ENCODE data around the gene DCAF5.
A peak's percentile ranks its signal among the peaks of the same experiment; 100 is the strongest.

Gene DCAF5

DNA sequence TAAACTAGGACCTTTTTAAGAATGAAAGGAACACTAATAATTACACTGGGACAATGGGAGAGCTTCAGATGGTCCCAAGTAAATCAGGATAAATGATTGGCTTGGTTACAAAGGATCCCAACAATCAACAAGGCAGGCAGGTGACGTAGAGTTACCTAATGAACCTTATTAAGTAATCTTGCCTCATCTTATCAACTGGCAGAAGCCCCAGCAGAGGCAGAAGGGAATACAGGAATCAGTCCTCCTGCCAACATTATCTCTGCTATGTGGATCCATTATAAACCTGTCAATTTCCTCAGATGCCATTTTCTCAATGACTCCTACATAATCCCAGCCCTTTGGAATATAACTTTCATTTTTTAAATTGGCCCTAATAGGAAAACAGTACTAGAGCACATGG lies 11.4 kb downstream of the DCAF5 start:
- no peak for DNase-seq (ENCODE audit: low read depth, low spot score)

DNA sequence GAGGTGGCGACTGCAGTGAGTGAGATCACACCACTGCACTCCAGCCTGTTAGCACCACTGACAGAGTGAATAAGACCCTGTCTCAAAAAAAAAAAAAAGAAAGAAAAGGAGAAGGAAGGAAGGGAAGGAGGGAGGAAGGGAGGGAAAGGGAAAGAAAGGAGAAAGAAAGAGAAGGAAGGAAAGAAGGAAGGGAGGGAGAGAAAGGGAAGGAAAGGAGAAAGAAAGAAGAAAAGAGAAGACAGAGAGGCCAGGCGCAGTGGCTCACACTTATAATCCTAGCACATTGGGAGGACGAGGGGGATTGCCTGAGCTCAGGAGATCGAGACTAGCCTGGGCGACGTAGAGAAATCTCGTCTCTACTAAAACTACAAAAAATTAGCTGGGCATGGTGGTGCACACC lies 13.2 kb downstream of the DCAF5 start:
- DNase-seq (ENCODE audit: low read depth, low spot score), result no peak

DNA sequence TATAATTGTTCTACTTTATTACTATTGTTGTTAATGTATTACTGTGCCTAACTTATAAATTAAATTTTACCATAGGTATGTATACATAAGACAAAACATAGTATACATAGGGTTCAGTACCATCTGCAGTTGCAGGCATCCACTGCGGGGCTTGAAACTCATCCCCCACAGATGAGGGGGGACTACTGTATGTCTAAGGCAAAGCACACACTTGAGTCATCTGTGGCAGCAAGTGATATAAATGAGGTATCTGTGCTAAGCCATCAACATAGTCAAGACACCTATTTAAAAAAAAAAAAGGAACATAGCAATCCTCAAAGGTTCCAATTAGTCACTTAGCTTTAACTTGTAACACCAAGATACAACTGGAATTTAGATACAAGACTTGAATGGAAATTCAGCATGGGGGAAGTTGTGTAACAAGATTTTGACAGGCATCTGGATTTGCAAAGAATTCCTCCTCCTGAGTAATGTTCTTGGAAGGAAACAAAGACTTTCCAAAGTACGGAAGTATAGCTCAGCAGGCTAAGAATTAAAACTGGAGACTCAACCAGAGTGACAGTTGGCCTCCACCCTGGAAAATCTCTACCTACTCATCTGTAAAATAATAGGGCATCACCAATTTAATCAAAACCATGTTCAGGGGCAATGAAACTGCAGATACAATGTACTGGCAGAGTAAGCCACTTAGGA lies 14.9 kb downstream of the DCAF5 start:
- peak; percentile 81 for DNase-seq (ENCODE audit: low read depth, low spot score)

DNA sequence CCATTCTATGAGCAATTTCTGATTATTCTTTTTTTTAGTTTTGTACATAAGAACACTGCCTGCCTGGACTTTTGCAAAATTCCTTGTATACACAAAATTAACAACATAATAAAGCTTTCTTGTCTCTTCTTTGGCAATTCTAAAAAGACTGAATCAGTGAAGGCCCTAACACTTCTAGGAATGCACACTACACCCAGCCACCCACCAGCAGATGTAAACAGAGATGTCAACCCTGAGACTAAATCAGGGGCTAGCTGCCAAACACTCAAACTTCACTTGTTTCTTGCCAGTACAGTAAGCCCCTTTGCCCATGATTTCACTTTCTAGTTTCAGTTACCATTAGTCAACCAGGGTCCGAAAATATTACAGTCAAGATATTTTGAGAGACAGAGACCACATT lies 15.5 kb downstream of the DCAF5 start:
- DNase-seq (ENCODE audit: low read depth, low spot score), result peak; percentile 44

DNA sequence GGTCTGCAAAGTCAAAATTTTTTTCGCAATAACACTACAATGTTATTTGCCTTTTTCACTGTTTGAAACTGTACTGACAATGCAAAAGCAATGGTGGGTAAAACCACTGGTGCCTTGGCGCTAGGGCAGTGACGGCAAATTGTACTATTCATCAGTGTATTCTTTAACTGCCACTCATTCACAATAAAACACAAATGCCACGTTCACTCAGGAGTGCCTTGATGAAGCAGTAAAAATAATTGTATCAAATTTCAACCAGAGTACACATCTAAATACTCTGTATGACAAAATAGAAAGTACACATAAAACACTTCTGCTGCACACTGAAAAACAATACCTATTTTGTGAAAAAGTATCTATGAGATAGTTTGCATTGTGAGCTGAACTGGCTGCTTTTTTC lies 17.8 kb downstream of the DCAF5 start:
- no peak for DNase-seq (ENCODE audit: low read depth, low spot score)

DNA sequence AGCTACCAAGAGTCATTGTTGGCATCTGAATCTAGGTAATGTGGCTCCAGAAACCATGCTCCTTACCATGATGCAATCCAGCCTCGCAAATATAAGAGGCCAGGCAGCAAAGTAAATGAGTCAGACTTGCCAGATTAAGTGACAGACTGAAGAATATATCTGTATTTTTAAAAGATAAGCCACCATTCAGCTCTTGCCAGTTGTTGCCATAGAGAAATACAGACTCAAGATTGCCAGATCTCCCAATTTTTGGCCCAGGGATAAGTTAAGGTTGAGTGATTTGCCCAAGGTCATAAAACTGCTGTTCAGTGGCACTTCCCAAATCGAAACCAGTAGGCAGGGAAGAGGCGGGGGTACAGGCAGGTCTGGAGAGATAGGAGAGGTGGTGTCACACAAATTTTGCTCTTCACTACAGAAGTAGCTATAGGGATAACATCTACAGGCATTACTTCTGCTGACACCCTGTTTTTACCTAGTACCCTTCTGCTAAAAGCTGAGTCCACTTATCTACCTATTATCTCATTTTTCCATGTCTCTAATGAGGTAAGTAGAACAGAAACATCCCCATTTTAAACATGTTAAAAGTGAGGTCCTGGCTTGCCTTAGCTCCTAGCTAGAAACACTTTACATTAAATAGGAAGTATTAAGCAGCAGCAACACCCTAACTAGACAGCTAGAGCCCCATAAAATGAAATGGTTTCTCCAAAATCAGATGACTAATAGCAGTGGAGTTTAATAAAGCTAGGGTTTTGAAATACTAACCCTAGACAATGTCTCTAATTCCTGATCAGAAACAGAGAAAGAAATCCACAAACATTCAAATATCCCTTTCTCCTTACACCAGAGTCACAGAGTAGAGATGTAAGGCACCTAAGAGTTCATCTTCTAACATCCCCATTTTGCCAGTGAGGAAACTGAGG lies 19.5 kb downstream of the DCAF5 start:
- DNase-seq (ENCODE audit: low read depth, low spot score), result peak; percentile 77

DNA sequence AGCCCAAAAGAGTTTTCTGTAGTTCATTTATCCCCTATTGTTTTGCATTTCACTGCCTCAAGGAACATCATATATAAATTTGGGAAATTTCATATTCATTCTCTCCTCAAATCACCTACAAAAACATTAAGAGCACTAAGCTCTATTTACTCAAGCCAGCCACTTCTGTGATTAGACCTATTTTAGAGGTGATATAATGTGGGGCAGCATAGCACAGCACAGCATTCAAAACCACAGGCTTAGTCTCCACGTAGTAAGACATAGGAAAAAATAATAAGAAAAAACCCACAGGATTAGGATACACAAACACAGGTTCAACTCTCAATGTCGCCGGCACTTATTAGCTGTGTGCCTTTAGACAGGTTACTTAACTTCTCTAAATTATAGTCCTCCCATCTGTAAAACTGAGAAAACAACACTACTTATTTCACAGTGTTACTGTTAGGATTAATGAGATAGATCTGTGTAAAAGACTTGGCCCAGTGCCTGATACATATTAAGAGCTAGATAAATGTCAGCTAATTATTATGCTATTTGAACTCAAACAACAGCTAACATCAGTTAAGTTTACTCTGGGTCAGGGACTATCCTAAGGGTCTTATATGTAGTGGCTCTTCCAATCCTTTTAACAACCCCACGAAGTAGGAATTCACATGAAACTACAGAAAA lies 20.3 kb downstream of the DCAF5 start:
- peak; percentile 59 for DNase-seq (ENCODE audit: low read depth, low spot score)

DNA sequence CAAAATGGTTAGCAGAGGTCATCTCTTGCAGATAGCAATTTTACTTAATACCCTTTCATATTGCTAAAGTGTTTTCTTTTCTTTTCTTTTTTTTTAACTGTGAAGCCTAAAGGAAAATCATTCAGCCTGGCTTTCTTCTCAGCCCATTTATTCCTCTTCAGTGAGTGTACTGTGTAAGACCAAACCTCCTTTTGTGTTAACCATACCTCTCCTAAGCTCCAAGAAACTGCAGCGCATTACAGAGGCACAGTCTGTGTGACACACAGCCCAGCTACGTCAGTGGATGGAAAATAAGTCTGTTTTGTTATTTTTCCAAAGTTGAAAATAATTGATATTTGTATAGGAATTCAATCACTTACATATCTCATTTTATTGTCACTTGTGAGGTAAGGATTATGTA lies 21.7 kb downstream of the DCAF5 start:
- DNase-seq (ENCODE audit: low read depth, low spot score), result peak; percentile 71

DNA sequence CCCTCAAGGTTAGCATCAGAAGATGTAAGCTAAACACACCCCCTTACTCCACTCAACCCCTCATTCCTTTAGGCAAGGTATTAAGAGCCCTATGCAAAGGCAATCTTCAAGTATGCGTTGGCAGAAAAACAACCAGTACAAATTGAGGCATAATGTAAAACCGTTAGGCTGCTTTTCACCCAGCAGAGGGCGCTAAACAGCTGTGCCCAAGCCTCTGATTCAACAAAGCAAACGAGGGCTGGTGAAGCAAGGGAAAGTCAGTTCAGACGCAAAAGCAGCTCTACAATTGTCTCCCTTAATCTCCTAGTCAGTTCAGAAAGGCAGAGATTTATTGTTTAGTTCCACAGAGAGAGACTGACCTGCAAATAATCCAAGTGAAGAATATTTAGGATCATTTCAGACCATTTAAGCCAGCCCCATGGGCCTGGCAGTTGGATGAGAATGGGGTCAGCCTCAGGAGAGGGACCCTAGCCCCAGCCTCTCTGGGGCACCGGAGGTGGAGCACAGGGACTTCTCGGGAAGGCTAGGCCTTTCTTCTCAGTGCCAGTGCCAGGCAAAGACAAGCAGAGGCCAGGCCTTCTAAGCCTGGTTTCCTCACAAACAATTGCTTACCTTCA lies 23.5 kb downstream of the DCAF5 start:
- peak; percentile 91 for DNase-seq (ENCODE audit: low read depth, low spot score)

DNA sequence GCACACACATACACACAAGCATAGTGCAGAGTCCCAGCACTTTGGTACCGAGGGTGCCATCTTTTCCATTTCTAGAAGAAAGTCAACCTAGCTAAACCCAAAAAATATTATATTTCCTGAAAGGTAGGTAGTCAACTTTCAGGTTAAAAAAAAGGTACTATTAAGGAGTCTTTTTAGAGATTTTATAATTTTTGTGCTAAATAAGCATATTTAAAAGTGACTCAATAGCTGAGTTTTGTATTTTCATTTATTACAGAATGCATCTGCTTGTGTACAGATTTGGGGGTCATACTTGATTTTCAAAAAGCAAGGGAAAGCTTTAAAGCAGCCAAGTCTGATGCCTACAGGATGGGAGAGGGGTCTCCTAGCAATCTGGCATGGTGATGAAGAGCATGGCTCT lies 34.6 kb downstream of the DCAF5 start:
- DNase-seq (ENCODE audit: low read depth, low spot score), result no peak

DNA sequence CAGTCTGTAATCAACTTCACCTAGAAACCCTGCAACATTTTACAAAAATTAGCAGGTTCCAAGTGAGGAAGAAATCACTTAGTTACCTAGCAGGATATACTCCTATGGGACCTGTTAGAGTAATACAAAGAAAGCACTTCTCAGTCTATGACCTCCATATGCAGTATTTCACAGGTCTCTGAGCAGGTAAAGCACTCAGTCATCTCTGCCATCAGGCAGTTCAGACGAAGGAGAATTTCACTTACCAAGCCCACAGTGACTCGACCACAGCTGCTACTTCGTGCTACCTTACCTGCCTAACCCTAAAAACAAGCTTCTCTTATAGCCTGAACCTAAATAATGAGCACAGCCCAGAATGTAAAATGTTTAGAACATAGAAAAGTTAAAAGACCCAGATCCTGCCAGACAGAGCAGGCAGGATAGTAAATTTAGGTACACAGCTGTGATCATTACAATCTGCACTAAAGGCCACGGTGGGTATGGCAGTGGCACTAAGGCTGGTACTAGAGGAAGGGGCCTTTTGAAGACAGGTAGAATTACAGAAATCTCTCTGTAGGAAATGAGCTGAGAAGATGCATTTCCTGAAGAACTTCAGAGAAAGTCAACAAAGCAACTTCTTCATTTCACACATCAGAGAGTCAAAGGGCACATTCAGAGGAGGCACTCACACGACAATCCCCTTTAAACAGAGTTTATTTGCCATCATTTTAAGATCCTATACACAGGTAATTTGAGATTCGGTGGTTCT lies 35.7 kb downstream of the DCAF5 start:
- DNase-seq (ENCODE audit: low read depth, low spot score), result no peak

DNA sequence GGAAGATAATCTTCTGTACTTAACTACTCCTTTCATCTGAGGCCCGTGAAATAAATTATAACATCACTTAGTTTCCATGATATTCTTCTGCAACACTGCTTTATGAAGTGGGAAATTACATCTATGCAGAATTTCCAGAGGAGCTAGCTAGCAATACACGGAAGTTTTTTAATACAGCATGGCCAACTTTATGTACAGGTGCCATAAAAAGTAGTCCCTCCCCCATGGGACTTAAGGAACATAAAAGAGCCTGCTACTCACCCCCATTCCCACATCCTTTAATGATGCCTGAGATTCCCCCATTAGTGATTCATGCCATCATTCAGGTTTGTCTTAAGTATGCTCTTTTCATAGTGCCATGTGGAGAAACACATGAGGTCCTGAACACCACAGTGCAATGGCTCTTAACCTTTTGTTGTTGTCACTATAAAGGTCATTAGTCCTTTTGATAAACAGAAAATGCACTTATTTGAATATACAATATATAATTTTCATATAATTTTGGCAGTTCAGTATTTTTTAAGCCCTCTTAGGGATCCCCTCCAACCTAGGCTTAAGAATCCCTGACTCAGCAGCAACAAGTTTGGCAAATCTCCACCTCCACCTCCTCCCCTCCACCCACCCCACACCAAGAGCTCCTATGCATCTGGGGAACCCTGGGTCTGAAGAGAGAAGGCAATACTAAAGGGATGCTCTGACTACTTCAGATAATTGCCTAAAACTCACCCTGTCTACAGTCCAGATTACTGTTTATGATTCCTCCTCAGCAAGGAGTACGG lies 37.3 kb downstream of the DCAF5 start:
- DNase-seq (ENCODE audit: low read depth, low spot score), result no peak

DNA sequence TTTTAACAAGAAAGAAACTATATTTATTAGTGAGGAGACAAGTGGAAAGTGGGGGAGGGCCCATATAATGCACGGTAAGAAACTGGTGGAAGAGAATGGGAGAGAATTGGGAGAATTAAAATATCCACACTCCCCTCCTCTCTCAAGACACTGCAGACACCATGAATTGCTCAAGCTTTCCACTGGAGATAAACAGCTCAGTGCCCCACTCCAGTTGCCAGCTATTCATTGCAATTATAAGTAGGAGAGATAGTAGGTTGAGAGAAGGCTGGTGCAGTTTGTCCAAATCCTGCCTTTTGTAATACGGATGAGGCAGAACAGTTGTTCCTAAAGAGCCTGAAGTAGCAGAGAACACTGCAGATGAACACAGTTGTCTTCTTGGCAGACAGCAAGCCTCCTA lies 38.2 kb downstream of the DCAF5 start:
- DNase-seq (ENCODE audit: low read depth, low spot score), result no peak

DNA sequence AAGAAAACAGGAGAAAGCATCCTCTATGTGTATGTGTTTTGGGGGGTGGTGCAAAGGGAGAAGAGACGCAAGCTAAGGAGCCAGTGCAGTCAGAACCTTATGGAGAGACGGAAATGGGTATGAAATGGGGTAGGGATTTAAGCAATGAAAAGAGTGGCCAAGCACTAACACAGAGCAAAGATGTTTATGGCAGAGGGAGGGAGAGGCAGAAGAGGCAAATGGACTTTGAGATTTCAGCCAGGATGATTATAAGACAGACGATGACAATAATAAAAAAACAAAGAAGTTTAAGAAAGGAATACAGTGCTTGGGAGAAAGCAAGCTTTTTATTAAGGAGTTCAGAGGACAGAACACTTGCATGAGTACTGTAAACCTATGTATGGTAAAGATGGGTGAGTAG lies 44.6 kb downstream of the DCAF5 start:
- DNase-seq (ENCODE audit: low read depth, low spot score), result no peak

DNA sequence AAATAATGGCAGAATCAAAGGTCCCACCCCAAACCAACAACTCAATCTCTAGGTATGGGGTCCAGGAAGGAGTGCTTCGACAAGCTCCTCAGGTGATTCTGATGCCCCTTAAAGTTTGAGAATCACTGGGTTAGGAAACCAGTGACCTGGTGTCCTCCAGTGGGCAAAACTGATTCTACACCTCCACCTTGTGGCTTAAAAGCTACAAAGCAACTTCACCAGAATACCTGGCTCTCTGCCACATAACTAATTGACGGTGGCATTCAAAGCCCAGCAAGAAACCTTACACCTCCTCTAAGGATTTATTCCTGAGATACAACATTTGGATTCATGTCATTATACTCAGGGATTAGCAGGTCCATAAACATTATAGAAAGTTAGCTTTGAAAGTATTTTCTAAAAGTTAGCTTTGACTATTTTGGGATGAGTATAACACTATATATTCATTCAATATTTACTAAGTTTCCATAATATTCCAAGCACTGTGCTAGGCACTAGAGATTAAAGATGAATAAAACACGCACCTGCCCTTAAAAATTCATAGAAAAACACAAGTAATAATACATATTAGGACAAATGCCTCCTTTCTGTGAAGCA lies 45.4 kb downstream of the DCAF5 start:
- peak; percentile 87 for DNase-seq (ENCODE audit: low read depth, low spot score)

DNA sequence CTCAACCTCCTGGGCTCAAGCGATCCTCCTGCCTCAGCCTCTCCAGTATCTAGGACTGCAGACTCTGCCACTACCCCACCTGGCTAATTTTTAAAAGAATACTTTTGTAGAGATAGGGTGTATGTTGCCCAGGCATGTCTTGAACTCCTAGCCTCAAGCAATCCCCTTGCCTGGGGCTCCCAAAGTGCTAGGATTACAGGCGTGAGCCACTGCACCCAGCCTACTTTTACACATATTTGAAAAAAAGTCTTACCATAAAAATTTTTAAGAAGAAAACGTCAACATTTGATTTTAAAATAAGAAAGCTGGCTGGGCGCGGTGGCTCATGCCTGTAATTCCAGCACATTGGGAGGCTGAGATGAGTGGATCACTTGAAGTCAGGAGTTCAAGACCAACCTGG lies 46.5 kb downstream of the DCAF5 start:
- no peak for DNase-seq (ENCODE audit: low read depth, low spot score)

DNA sequence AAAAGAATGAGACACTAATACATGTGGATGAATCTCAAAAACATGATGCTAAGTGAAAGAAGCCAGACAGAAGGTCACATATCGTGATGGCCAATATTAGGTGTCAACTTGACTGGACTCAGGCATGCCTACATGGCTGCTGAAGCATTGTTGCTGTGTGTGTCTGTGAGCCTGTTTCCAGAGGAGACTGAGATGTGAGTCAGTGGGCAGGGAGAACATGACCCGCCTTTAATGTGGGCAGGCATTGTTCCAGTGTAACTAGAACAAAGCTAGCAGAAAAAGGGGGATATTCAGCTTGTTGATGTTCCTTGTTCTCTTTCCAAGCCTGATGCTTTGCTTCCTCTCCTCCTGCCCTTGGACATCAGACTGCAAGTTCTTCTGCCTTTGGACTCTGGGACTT lies 47.6 kb downstream of the DCAF5 start:
- DNase-seq (ENCODE audit: low read depth, low spot score), result peak; percentile 94

DNA sequence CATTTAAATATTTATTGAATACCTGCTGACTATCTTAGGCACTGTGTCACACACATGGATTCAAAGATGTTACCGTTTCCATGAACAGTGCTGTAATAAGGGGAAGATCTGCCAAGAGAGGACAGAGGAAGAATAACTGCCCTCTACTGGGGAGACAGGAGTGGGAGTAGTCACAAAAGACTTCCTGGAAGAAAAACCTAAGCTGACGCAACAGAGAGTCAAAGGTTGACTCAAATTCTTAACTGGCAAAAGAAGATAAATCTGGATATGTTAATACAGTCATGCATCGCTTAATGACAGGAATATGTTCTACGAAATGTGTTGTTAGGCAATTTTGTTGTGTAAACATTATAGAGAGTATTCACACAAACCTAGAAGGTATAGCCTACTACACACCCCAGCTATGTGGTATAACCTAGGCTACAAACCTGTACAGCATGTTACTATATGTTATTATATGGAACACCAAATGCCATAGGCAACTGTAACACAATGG lies 51.5 kb downstream of the DCAF5 start:
- DNase-seq (ENCODE audit: low read depth, low spot score), result peak; percentile 60

DNA sequence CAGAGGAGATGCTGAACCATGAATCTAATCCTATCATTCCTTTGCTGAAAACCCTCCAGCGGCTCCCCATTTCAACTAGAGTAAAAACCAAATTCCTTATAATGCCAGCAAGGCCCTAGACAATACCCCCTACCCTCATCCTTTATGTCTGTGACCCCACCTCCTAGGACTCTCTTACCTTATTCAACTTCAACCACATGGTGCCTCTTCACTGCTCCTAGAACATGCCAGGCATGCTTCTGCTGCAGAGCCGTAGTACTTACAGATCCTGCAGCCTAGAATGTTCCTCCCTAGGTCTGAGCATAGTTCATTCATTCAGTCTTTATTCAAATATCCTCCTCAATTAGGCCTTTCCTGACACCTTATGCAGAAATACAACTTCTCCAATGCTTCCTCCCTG lies 54.9 kb downstream of the DCAF5 start:
- DNase-seq (ENCODE audit: low read depth, low spot score), result no peak
